Upper lobe of right lung (tissue), 1 donor: ENCODE measurements around the gene ALOX5AP. TPM values are rescaled to one million over a fixed set of nuclear protein-coding genes. Genes with fewer than 3 reads are reported as not detected.

Experiments used
- ATAC-seq: fragments of 200-7000 bp; cut with Tn5 transposase; one replicate; pipeline ENCODE4 v1.9.1; 2020; ENCODE audit warnings: mild to moderate bottlenecking, moderate library complexity
- DNase-seq: peaks from one replicate; pipeline ENCODE4 v3.0.0-alpha.2; 2020
- H3K27ac ChIP-seq: fragments of 200-600 bp; one replicate; pipeline ENCODE4 v1.8.0; 2022
- H3K27me3 ChIP-seq: fragments of 200-600 bp; one replicate; pipeline ENCODE4 v1.8.0; 2022; ENCODE audit warnings: mild to moderate bottlenecking
- H3K36me3 ChIP-seq: fragments of 200-600 bp; one replicate; pipeline ENCODE4 v1.8.0; 2022
- H3K4me1 ChIP-seq: fragments of 200-600 bp; one replicate; pipeline ENCODE4 v1.8.0; 2022
- H3K4me3 ChIP-seq: fragments of 200-600 bp; one replicate; pipeline ENCODE4 v1.8.0; 2022; ENCODE audit warnings: mild to moderate bottlenecking
- H3K9me3 ChIP-seq: fragments of 200-600 bp; one replicate; pipeline ENCODE4 v1.8.0; 2022
- CTCF ChIP-seq: fragments of 200-600 bp; IDR thresholded peaks from one replicate; pipeline ENCODE4 v1.8.0; 2022; ENCODE audit warnings: antibody characterized with exemption
- intact Hi-C: fragments of 100-400 bp; cut with DNase I; formaldehyde crosslinking; loops from one replicate; pipeline ENCODE4 v1.11.0; 2022
- total RNA-seq: library from RNA; stranded (reverse); fragmentation: NEBNext Ultra II Directional; extraction: Animal tissue kit (Norgen Biotek cat#: 25700); gene quantifications from one replicate; pipeline ENCODE4 v1.2.1, GENCODE V29; 2021
- donor health status: DM: no; HTN: yes; CAD: no; lungs with severe emphysema.

The ALOX5AP gene
- total RNA-seq, 1 donor from 2014 or later: 195 TPM

DNA sequence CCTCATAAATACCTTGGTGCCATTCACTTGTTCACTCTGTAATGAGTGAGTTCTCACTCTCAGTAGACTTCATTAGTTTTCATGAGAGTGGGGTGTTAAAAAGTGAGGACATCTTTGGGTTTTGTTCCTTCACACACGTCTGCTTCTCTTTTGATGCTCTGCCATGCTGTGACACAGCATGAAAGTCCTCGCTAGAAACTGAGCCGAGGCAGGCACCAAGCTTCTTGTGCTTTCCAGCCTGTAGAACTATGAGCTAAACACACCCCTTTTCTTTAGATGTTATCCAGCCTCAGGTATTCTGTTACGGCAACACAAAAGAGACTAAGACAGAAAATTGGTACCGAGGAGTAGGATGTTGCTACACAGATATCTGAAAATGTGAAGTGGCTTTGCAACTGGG is 43.7 kb downstream of the ALOX5AP start:
- Histone ChIP-seq H3K27me3 (no peaks in the 10 kb centered on the region), H3K9me3 (no peaks in the 10 kb centered on the region), H3K4me1 (no peaks in the 10 kb centered on the region), H3K4me3 (no peak overlapping the region), H3K36me3 (no peaks in the 10 kb centered on the region), H3K27ac (no peak overlapping the region)
- ATAC-seq (no peak), DNase-seq (no peak)
- intact Hi-C loops: no loop called here
- no peak for TF ChIP-seq CTCF

DNA sequence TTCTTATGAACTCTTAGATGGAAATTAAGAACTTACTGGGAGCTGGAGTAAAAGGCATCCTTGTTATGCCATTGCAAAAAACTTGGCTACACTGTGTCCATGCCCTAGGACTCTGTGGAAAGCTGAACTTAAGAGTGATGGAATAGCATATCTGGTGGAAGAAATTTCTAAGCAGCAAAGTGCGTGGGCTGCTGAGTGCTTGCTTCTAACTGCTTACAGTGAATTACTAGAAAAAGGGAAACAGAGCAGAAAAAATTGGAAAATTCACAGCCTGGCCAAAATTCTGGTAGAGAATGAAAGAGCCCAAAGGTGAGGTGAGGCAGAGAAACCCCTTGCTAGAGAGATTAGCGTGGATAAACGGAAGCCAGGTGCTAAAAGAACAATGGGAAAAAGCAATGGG is 44.3 kb downstream of the ALOX5AP start:
- DNase-seq (no peak), ATAC-seq (no peak)
- no peak overlapping the region for H3K27ac ChIP-seq
- intact Hi-C loops: no loop called here
- TF ChIP-seq CTCF: no peak
- no peak overlapping the region for H3K4me3 ChIP-seq
- H3K27me3 ChIP-seq: no peaks in the 10 kb centered on the region
- no peaks in the 10 kb centered on the region for H3K36me3 ChIP-seq
- no peaks in the 10 kb centered on the region for H3K4me1 ChIP-seq
- no peaks in the 10 kb centered on the region for H3K9me3 ChIP-seq

- TF ChIP-seq CTCF: no peak
- H3K27ac ChIP-seq: no peak overlapping the region
- no peaks in the 10 kb centered on the region for H3K9me3 ChIP-seq
- H3K27me3 ChIP-seq: no peaks in the 10 kb centered on the region
- ATAC-seq (no peak), DNase-seq (no peak)
- intact Hi-C loops: no loop called here
- H3K4me1 ChIP-seq: no peaks in the 10 kb centered on the region
- H3K4me3 ChIP-seq: no peak overlapping the region
- no peaks in the 10 kb centered on the region for H3K36me3 ChIP-seq
Measured at GRCh38 chr13:30780338-30780981, 45.1 kb downstream of the ALOX5AP start.

GRCh38 chr13:30785191-30785850 is 50.0 kb downstream of the ALOX5AP start:
- DNase-seq: peak; percentile 72
- TF ChIP-seq CTCF: no peak
- Histone ChIP-seq H3K9me3 (no peaks in the 10 kb centered on the region), H3K4me1 (no peaks in the 10 kb centered on the region), H3K36me3 (no peaks in the 10 kb centered on the region), H3K27me3 (no peaks in the 10 kb centered on the region), H3K4me3 (no peak overlapping the region), H3K27ac (no peak overlapping the region)
- intact Hi-C loops: no loop called here
- peak; percentile 91 for ATAC-seq

- Histone ChIP-seq H3K4me3 (no peak overlapping the region), H3K36me3 (no peaks in the 10 kb centered on the region), H3K27me3 (no peaks in the 10 kb centered on the region), H3K27ac (no peak overlapping the region), H3K9me3 (no peaks in the 10 kb centered on the region), H3K4me1 (peaks cover 5% of the 10 kb centered on the region)
- intact Hi-C loops: no loop called here
- no peak for ATAC-seq
- no peak for TF ChIP-seq CTCF
- DNase-seq: no peak
Measured at GRCh38 chr13:30786648-30787047, 51.3 kb downstream of the ALOX5AP start.
